HepG2 (cell line): ENCODE data around the gene MMP25. TPM values are rescaled to one million over a fixed set of nuclear protein-coding genes. Genes with fewer than 3 reads are reported as not detected.

Source experiments
- AGO1 ChIP-seq: fragments of 200-400 bp; formaldehyde crosslinking; IDR thresholded peaks from 2 replicates; pipeline ENCODE4 v1.6.1; 2017; ENCODE audit warnings: mild to moderate bottlenecking, low read depth, low read length, moderate library complexity; ENCODE audit not compliant: poor library complexity, severe bottlenecking
- ARNT ChIP-seq: fragments of 450-650 bp; IDR thresholded peaks from 2 replicates; pipeline ENCODE4 v1.6.1; 2017
- CBFB ChIP-seq: sonication (generic); formaldehyde crosslinking; IDR thresholded peaks from 2 replicates; pipeline ENCODE4 v1.4.0; 2020; ENCODE audit warnings: missing genetic modification reagents
- FOXO1 ChIP-seq: sonication (generic); formaldehyde crosslinking; IDR thresholded peaks from 2 replicates; pipeline ENCODE4 v1.4.0; 2020; ENCODE audit warnings: missing genetic modification reagents
- GABPB1 ChIP-seq: IDR thresholded peaks from 2 replicates; pipeline ENCODE4 v1.6.1; 2016; ENCODE audit warnings: mild to moderate bottlenecking, missing genetic modification reagents, moderate library complexity, missing compliant biosample characterization
- GATAD1 ChIP-seq: IDR thresholded peaks from 2 replicates; pipeline ENCODE4 v1.6.1; 2016; ENCODE audit warnings: missing genetic modification reagents, missing compliant biosample characterization
- MXI1 ChIP-seq: IDR thresholded peaks from 3 replicates; pipeline ENCODE4 v1.6.1; 2012; ENCODE audit warnings: low read depth, low read length, inconsistent platforms, borderline replicate concordance
- MYC ChIP-seq: sonication (generic); formaldehyde crosslinking; IDR thresholded peaks from 2 replicates; pipeline ENCODE4 v1.9.0; 2021; ENCODE audit warnings: missing genetic modification reagents, borderline replicate concordance
- NR2F6 ChIP-seq, 2 experiments: IDR thresholded peaks; 2 replicates each; pipeline ENCODE4 v1.6.1; 2016; ENCODE audit warnings: antibody characterized with exemption in 1 of 2, mild to moderate bottlenecking in 1 of 2
- PCBP2 ChIP-seq: fragments of 200-400 bp; formaldehyde crosslinking; optimal IDR thresholded peaks from 2 replicates; pipeline ENCODE3; 2018; ENCODE audit warnings: low read length, low read depth; ENCODE audit not compliant: poor library complexity, severe bottlenecking
- SOX5 ChIP-seq: IDR thresholded peaks from 2 replicates; pipeline ENCODE4 v1.6.1; 2016; ENCODE audit warnings: borderline replicate concordance
- SP5 ChIP-seq: IDR thresholded peaks from 2 replicates; pipeline ENCODE4 v1.6.1; 2016; ENCODE audit warnings: low read depth, borderline replicate concordance
- TARDBP ChIP-seq: sonication (generic); formaldehyde crosslinking; IDR thresholded peaks from 2 replicates; pipeline ENCODE4 v1.8.0; 2022; ENCODE audit warnings: mild to moderate bottlenecking, missing genetic modification reagents
- THAP11 ChIP-seq: IDR thresholded peaks from 2 replicates; pipeline ENCODE4 v1.6.1; 2016; ENCODE audit warnings: missing biosample characterization, missing genetic modification reagents
- TP53 ChIP-seq: sonication (generic); formaldehyde crosslinking; conservative IDR thresholded peaks from 2 replicates; pipeline ENCODE4 v1.4.0; 2020; ENCODE audit warnings: missing genetic modification reagents
- U2AF2 ChIP-seq: fragments of 200-400 bp; formaldehyde crosslinking; IDR thresholded peaks from 2 replicates; pipeline ENCODE4 v1.6.1; 2017; ENCODE audit warnings: low read depth, mild to moderate bottlenecking, low read length
- ZNF598 ChIP-seq: sonication (generic); formaldehyde crosslinking; IDR thresholded peaks from 2 replicates; pipeline ENCODE4 v1.5.1; 2020; ENCODE audit warnings: mild to moderate bottlenecking, missing genetic modification reagents, borderline replicate concordance
- ZNF788 ChIP-seq: sonication (generic); formaldehyde crosslinking; IDR thresholded peaks from 2 replicates; pipeline ENCODE4 v1.5.0; 2020; ENCODE audit warnings: mild to moderate bottlenecking, missing genetic modification reagents, borderline replicate concordance
- polyA plus RNA-seq, 8 experiments: library from polyadenylated mRNA; depleted of rRNA in 3 of 8; stranded (reverse) in 7 of 8; unstranded in 1 of 8; fragments of >200 nt; fragmentation: Illumina TruSeq in 4 of 8; extraction: Trizol in 4 of 8; gene quantifications; 2 replicates each; pipeline versions ENCODE4 v1.2.1 to v1.2.3, GENCODE V29; 2011 to 2016; ENCODE audit warnings: low read depth in 4 of 8, missing spikeins in 1 of 8, mixed read lengths in 1 of 8; ENCODE audit not compliant: insufficient read depth in 1 of 8
- total RNA-seq, 5 experiments: library from RNA; depleted of rRNA; stranded (reverse); fragments of >200 nt; fragmentation: Illumina TruSeq; extraction: Trizol; gene quantifications; 2 replicates each; pipeline ENCODE4 v1.2.3, GENCODE V29; 2016; ENCODE audit warnings: low read depth in 1 of 5
- TF ChIP-seq, protein P1 (sequence below): sonication (generic); formaldehyde crosslinking; IDR thresholded peaks from 2 replicates; pipeline ENCODE4 v1.4.0; 2020; ENCODE audit warnings: missing genetic modification reagents, borderline replicate concordance
- TF ChIP-seq, protein P2 (sequence below): IDR thresholded peaks from 2 replicates; pipeline ENCODE4 v1.6.1; 2016; ENCODE audit warnings: missing genetic modification reagents, missing compliant biosample characterization
- TF ChIP-seq, protein P3 (sequence below): IDR thresholded peaks from 2 replicates; pipeline ENCODE4 v1.4.0; 2020; ENCODE audit warnings: mild to moderate bottlenecking, missing genetic modification reagents
- TF ChIP-seq, protein P4 (sequence below): sonication (generic); formaldehyde crosslinking; conservative IDR thresholded peaks from 2 replicates; pipeline ENCODE4 v1.8.0; 2022; ENCODE audit warnings: mild to moderate bottlenecking, moderate library complexity, missing genetic modification reagents

MMP25 gene
- total and polyA plus RNA-seq, 2 of the 13 experiments (the other 11 are each of a cell fraction or from before 2014, with no cell fraction given): 0.04 to 0.08 TPM

DNA sequence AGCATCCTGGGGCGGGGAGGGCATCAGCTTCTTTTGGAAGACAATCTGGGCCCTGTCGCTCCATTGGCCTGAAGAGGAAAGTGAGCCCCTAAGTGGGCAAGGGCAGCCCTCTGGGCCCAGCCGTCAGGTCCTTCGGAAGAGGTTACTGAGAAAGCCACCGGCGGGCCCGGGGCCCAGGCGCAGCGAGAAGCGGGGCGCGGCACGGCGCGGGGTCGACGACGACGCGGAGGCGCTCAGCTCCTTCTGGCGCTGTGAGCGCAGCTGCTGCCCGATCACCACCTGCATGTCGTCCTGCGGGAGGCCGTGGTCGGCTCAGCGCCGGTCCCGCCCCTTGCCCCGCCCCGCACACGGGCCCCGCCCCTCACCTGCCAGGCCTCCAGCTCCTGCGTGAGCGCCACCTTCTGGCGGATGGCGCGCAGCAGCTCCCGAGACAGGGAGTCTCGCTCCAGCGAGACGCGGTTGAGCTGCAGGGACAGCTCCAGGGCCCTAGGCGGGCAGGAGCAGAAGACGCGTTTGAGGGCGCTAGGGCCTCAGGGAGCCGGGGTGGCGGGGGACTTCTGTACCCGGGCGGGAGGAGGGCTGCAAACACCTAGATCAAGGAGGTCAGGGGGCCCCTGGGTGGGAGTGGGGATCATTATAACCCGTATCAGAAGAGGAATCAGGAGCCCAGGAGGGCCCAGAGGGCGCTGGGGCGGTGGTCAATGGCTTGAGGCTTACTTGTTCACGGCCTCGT lies 18.2 kb upstream of the MMP25 start (continued):
- TF ChIP-seq MYC (CRISPR knock-in tag) (peak; percentile 55; the same call in 1 of the 2 replicates), ZNF598 (0 out of 2 replicates have a peak, but pooled peaks have one; percentile 19), THAP11 (CRISPR knock-in tag) (peak; percentile 87), U2AF2 (no peak), CBFB (CRISPR knock-in tag) (0 out of 2 replicates have a peak, but pooled peaks have one; percentile 42), GABPB1 (CRISPR knock-in tag) (peak; percentile 57; the same call in 1 of the 2 replicates), GATAD1 (peak; percentile 51; the same call in 1 of the 2 replicates), ZNF788 (CRISPR knock-in tag) (peak; percentile 55; the same call in 1 of the 2 replicates), SP5 (CRISPR knock-in tag) (peak; percentile 60; the same call in 1 of the 2 replicates), PCBP2 (no peak), AGO1 (peak; percentile 72), NR2F6 (IDR thresholded peaks at IDR 0.05) (no peak), NR2F6 (CRISPR knock-in tag; IDR thresholded peaks at IDR 0.05) (peak; percentile 56), MXI1 (peak; percentile 54; the same call in 1 of the 3 replicates), FOXO1 (CRISPR knock-in tag) (peak; percentile 37; the same call in 1 of the 2 replicates), ARNT (no peak), SOX5 (CRISPR knock-in tag) (0 out of 2 replicates have a peak, but pooled peaks have one; percentile 23), TP53 (CRISPR knock-in tag) (0 out of 2 replicates have a peak, but pooled peaks have one; percentile 27), TARDBP (CRISPR knock-in tag) (peak; percentile 53; the same call in 1 of the 2 replicates)
- TF ChIP-seq, protein P1, sequence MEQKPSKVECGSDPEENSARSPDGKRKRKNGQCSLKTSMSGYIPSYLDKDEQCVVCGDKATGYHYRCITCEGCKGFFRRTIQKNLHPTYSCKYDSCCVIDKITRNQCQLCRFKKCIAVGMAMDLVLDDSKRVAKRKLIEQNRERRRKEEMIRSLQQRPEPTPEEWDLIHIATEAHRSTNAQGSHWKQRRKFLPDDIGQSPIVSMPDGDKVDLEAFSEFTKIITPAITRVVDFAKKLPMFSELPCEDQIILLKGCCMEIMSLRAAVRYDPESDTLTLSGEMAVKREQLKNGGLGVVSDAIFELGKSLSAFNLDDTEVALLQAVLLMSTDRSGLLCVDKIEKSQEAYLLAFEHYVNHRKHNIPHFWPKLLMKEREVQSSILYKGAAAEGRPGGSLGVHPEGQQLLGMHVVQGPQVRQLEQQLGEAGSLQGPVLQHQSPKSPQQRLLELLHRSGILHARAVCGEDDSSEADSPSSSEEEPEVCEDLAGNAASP (CRISPR knock-in tag): 0 out of 2 replicates have a peak, but pooled peaks have one; percentile 11
- TF ChIP-seq, protein P2, sequence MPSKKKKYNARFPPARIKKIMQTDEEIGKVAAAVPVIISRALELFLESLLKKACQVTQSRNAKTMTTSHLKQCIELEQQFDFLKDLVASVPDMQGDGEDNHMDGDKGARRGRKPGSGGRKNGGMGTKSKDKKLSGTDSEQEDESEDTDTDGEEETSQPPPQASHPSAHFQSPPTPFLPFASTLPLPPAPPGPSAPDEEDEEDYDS (CRISPR knock-in tag): peak; percentile 84
- TF ChIP-seq, protein P3, sequence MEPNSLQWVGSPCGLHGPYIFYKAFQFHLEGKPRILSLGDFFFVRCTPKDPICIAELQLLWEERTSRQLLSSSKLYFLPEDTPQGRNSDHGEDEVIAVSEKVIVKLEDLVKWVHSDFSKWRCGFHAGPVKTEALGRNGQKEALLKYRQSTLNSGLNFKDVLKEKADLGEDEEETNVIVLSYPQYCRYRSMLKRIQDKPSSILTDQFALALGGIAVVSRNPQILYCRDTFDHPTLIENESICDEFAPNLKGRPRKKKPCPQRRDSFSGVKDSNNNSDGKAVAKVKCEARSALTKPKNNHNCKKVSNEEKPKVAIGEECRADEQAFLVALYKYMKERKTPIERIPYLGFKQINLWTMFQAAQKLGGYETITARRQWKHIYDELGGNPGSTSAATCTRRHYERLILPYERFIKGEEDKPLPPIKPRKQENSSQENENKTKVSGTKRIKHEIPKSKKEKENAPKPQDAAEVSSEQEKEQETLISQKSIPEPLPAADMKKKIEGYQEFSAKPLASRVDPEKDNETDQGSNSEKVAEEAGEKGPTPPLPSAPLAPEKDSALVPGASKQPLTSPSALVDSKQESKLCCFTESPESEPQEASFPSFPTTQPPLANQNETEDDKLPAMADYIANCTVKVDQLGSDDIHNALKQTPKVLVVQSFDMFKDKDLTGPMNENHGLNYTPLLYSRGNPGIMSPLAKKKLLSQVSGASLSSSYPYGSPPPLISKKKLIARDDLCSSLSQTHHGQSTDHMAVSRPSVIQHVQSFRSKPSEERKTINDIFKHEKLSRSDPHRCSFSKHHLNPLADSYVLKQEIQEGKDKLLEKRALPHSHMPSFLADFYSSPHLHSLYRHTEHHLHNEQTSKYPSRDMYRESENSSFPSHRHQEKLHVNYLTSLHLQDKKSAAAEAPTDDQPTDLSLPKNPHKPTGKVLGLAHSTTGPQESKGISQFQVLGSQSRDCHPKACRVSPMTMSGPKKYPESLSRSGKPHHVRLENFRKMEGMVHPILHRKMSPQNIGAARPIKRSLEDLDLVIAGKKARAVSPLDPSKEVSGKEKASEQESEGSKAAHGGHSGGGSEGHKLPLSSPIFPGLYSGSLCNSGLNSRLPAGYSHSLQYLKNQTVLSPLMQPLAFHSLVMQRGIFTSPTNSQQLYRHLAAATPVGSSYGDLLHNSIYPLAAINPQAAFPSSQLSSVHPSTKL: peak; percentile 10; the same call in 1 of the 2 replicates
- TF ChIP-seq, protein P4, sequence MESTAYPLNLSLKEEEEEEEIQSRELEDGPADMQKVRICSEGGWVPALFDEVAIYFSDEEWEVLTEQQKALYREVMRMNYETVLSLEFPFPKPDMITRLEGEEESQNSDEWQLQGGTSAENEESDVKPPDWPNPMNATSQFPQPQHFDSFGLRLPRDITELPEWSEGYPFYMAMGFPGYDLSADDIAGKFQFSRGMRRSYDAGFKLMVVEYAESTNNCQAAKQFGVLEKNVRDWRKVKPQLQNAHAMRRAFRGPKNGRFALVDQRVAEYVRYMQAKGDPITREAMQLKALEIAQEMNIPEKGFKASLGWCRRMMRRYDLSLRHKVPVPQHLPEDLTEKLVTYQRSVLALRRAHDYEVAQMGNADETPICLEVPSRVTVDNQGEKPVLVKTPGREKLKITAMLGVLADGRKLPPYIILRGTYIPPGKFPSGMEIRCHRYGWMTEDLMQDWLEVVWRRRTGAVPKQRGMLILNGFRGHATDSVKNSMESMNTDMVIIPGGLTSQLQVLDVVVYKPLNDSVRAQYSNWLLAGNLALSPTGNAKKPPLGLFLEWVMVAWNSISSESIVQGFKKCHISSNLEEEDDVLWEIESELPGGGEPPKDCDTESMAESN (CRISPR knock-in tag): no peak
